Measurements from ENCODE around the gene FGFR4. TPM values are rescaled to one million over a fixed set of nuclear protein-coding genes. Genes with fewer than 3 reads are reported as not detected.

The FGFR4 gene
- total and polyA plus RNA-seq, 2 experiments from 2014 or later, result 43.4 to 150 TPM

GRCh38 chr5:177133096-177133852 lies 46.6 kb downstream of the FGFR4 start, which contains the start of gene NSD1:
TSS of gene NSD1 (plus strand) at chr5:177133773. CDS start at chr5:177135104, 1,331 bp downstream.
- peaks cover 55% of the 10 kb centered on the region for H3K79me2 ChIP-seq (replicated peaks; ENCODE audit: insufficient read depth)
- Mint-ChIP-seq H3K4me3 (peak within 1 kb of the TSS; percentile 90), H3K27me3 (ENCODE audit: insufficient read depth, low read depth, poor library complexity) (peaks cover 17% of the 10 kb centered on the region), H3K27ac (peak within 1 kb of the TSS; percentile 97), H3K4me1 (peaks cover 46% of the 10 kb centered on the region), H3K9me3 (no peaks in the 10 kb centered on the region; the same call in 2 of the 3 replicates), H3K36me3 (ENCODE audit: low read depth) (peaks cover 43% of the 10 kb centered on the region)
- H3K4me1 ChIP-seq (ENCODE audit: insufficient read depth), result peaks cover 41% of the 10 kb centered on the region
- H3K36me3 ChIP-seq (ENCODE audit: insufficient read depth), result peaks cover 30% of the 10 kb centered on the region
- H3K9me2 ChIP-seq (ENCODE audit: insufficient read depth), result no peaks in the 10 kb centered on the region; the same call in 1 of the 2 replicates
- peak within 1 kb of the TSS; percentile 94 for H3K4me3 ChIP-seq
- H3K27me3 ChIP-seq (ENCODE audit: insufficient read depth), result no peaks in the 10 kb centered on the region
- peak within 1 kb of the TSS; percentile 97 for H3K4me2 ChIP-seq
- TF ChIP-seq NANOG (IDR thresholded peaks at IDR 0.05; ENCODE audit: borderline replicate concordance) (no peak), POLR2AphosphoS5 (IDR thresholded peaks at IDR 0.05; ENCODE audit: low read depth) (peak; percentile 40)
- peak within 1 kb of the TSS; percentile 100 for H3K27ac ChIP-seq (ENCODE audit: low read depth)
- H4K20me1 ChIP-seq (replicated peaks; ENCODE audit: insufficient read depth), result peaks cover 32% of the 10 kb centered on the region
- DNase-seq (ENCODE audit: low spot score), result peak; percentile 98
- no peak within 1 kb of the TSS for H2AFZ ChIP-seq
- H3F3A ChIP-seq (replicated peaks; ENCODE audit: low read depth), result peaks cover 14% of the 10 kb centered on the region; the same call in 1 of the 2 replicates
- ATAC-seq, result peak; percentile 46

GRCh38 chr5:177133853-177134696 lies 47.4 kb downstream of the FGFR4 start:
- DNase-seq (ENCODE audit: low spot score) (peak; percentile 81), ATAC-seq (peak; percentile 14)
- Histone ChIP-seq H3K9me2 (ENCODE audit: insufficient read depth) (no peaks in the 10 kb centered on the region; the same call in 1 of the 2 replicates), H4K20me1 (replicated peaks; ENCODE audit: insufficient read depth) (peaks cover 37% of the 10 kb centered on the region), H3K27me3 (ENCODE audit: insufficient read depth) (no peaks in the 10 kb centered on the region), H3K79me2 (replicated peaks; ENCODE audit: insufficient read depth) (peaks cover 63% of the 10 kb centered on the region), H3K4me3 (peak overlapping the region; percentile 94), H3F3A (replicated peaks; ENCODE audit: low read depth) (peaks cover 16% of the 10 kb centered on the region; the same call in 1 of the 2 replicates), H3K4me1 (ENCODE audit: insufficient read depth) (peaks cover 41% of the 10 kb centered on the region), H3K36me3 (ENCODE audit: insufficient read depth) (peaks cover 30% of the 10 kb centered on the region), H3K4me2 (peak overlapping the region; percentile 97), H2AFZ (no peak overlapping the region), H3K27ac (ENCODE audit: low read depth) (peak overlapping the region; percentile 97)
- Mint-ChIP-seq H3K27ac (peak overlapping the region; percentile 97), H3K36me3 (ENCODE audit: low read depth) (peaks cover 50% of the 10 kb centered on the region), H3K4me1 (peaks cover 43% of the 10 kb centered on the region), H3K27me3 (ENCODE audit: insufficient read depth, low read depth, poor library complexity) (peaks cover 17% of the 10 kb centered on the region), H3K9me3 (no peaks in the 10 kb centered on the region; the same call in 2 of the 3 replicates), H3K4me3 (peak overlapping the region; percentile 90)
- TF ChIP-seq POLR2AphosphoS5 (IDR thresholded peaks at IDR 0.05; ENCODE audit: low read depth), result peak; percentile 45
- no peak for TF ChIP-seq REST (IDR thresholded peaks at IDR 0.05; ENCODE audit: unreplicated experiment)

Measured in GM23338 (cell line).